ENCODE measurements around the gene CYB5R2. TPM values are rescaled to one million over a fixed set of nuclear protein-coding genes. Genes with fewer than 3 reads are reported as not detected.

The CYB5R2 gene
- polyA plus RNA-seq, 1 donor (not counting 4 experiments of a cell fraction or from before 2014, with no cell fraction given), result 24.7 TPM

DNA sequence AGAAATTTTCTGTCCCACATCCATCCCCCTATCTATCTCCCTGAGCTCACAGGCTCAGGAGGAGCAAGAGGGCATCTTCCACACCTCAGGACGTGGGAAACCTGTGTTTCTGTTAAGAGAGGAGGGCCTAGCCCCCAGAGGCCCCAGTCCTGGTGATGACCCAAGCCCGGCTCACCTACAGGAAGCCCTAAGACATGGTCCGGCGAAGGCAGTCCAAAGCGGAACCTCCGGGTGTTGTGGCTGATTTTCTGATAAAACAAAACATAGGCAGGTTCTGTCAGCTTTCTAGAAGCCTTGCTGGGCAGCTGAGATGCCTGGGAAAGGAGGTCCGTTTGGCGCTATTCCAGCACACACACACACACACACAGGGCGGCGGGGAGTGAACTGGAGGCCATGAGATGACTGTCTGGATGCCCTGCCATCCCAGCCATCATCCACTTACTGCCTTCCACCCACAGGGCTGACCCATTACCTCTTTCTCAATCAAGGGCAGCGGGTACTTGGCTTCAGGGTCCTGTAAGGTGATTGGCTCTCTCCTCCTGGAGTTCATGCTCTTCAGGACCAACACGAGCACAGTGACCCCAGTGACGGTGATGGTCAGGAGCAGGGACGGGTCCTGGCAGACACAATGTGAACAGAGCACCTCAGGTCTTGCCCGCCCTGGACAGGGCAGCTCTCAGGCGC, 882 bp downstream of the CYB5R2 start:
- no peak overlapping the region for H2AFZ ChIP-seq (ENCODE audit: control insufficient read depth, low read length)
- H3K27me3 ChIP-seq (ENCODE audit: control insufficient read depth, extremely low read depth, insufficient read depth, low read length), result no peaks in the 10 kb centered on the region
- DNase-seq (ENCODE audit: low read depth, low spot score), result no peak
- peaks cover 0 to 2% of the 10 kb centered on the region in 2 experiments for H3K36me3 ChIP-seq (ENCODE audit: control insufficient read depth in 2 of 2, extremely low read depth in 1 of 2, insufficient read depth in 2 of 2, low read length in 2 of 2)
- no peak overlapping the region for H3K4me2 ChIP-seq (ENCODE audit: control insufficient read depth, extremely low read depth, insufficient read depth, low read depth, low read length)
- dilution Hi-C loops (cut with MboI; ENCODE audit: extremely low pct_ligation_motif_present, low sequenced_read_pairs), result no loop called here
- no peak overlapping the region for H3K9ac ChIP-seq (ENCODE audit: control insufficient read depth, extremely low read depth, insufficient read depth, low read length)
- no peaks in the 10 kb centered on the region for H3K9me3 ChIP-seq (ENCODE audit: control insufficient read depth, low read depth, low read length)
- H4K20me1 ChIP-seq (ENCODE audit: control insufficient read depth, extremely low read depth, insufficient read depth, low read length), result no peaks in the 10 kb centered on the region
- TF ChIP-seq, protein P1, sequence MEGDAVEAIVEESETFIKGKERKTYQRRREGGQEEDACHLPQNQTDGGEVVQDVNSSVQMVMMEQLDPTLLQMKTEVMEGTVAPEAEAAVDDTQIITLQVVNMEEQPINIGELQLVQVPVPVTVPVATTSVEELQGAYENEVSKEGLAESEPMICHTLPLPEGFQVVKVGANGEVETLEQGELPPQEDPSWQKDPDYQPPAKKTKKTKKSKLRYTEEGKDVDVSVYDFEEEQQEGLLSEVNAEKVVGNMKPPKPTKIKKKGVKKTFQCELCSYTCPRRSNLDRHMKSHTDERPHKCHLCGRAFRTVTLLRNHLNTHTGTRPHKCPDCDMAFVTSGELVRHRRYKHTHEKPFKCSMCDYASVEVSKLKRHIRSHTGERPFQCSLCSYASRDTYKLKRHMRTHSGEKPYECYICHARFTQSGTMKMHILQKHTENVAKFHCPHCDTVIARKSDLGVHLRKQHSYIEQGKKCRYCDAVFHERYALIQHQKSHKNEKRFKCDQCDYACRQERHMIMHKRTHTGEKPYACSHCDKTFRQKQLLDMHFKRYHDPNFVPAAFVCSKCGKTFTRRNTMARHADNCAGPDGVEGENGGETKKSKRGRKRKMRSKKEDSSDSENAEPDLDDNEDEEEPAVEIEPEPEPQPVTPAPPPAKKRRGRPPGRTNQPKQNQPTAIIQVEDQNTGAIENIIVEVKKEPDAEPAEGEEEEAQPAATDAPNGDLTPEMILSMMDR (optimal IDR thresholded peaks at IDR 0.05 in 1 of 3, IDR thresholded peaks at IDR 0.05 in 1 of 3, conservative IDR thresholded peaks at IDR 0.05 in 1 of 3; ENCODE audit: extremely low read depth in 1 of 3, insufficient read depth in 2 of 3, low read length in 3 of 3), result no peak
- TF ChIP-seq EZH2 (IDR thresholded peaks at IDR 0.05; ENCODE audit: low read length), result no peak
- no peak for FAIRE-seq
- no peaks in the 10 kb centered on the region for H3K79me2 ChIP-seq (ENCODE audit: control insufficient read depth, insufficient read depth, low read length)
- peaks cover 55% of the 10 kb centered on the region for H3K4me1 ChIP-seq (ENCODE audit: control insufficient read depth, extremely low read depth, insufficient read depth, low read length)
- H3K9me1 ChIP-seq (ENCODE audit: control insufficient read depth, extremely low read depth, insufficient read depth, low read length), result no peaks in the 10 kb centered on the region
- H3K27ac ChIP-seq (ENCODE audit: control insufficient read depth, insufficient read depth, low read length), result peak overlapping the region; percentile 45
- H3K4me3 ChIP-seq (ENCODE audit: control insufficient read depth in 2 of 3, extremely low read depth in 1 of 3, insufficient read depth in 2 of 3, low read depth in 1 of 3, low read length in 3 of 3), result no peak overlapping the region

DNA sequence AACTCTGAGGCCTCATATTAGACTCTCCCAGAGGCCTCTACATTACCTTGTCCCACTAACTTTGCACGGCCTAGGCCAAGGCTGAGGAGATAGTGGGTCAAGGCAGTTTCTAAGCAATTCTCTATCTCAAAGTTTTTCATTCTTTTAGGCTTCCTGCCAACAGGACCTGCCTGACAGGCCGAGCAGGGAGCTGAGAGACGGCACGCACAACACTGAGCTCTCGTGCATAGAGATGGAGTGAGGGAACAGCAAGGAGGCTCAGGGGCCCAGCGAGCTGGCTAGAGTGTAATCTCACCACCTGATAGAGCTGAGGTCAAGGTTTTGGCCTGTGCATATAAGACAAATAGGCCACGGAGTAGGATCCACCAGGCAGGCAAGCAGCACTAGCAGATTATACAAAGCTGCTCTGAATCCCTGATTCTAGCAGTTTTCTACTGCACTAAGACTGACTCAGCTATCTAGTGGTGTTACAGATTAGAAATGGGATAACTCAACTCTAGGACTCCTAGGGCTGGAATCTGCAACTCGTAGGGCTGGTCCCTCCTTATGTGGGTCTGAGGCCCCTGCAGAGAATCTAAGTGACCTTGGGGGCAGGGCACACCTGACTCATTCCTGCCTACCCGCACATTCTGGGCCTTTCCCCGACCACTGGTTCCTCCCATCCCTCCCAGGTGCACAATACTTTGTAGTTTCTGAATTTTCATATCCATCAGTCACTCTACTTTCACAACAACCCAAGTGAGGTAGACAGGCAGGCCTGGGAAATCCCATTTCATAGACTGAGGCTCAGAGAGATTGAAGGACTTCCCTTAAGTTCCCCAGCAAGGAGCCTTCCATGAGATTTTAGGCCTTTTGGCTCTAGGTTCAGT, 1.7 kb downstream of the CYB5R2 start:
- TF ChIP-seq, protein P1 (optimal IDR thresholded peaks at IDR 0.05 in 1 of 3, IDR thresholded peaks at IDR 0.05 in 1 of 3, conservative IDR thresholded peaks at IDR 0.05 in 1 of 3; ENCODE audit: extremely low read depth in 1 of 3, insufficient read depth in 2 of 3, low read length in 3 of 3), result no peak
- TF ChIP-seq EZH2 (IDR thresholded peaks at IDR 0.05; ENCODE audit: low read length), result no peak
- Histone ChIP-seq H3K4me1 (ENCODE audit: control insufficient read depth, extremely low read depth, insufficient read depth, low read length) (peaks cover 47% of the 10 kb centered on the region), H4K20me1 (ENCODE audit: control insufficient read depth, extremely low read depth, insufficient read depth, low read length) (no peaks in the 10 kb centered on the region), H3K4me3 (ENCODE audit: control insufficient read depth in 2 of 3, extremely low read depth in 1 of 3, insufficient read depth in 2 of 3, low read depth in 1 of 3, low read length in 3 of 3) (no peak overlapping the region), H3K79me2 (ENCODE audit: control insufficient read depth, insufficient read depth, low read length) (no peaks in the 10 kb centered on the region), H3K27ac (ENCODE audit: control insufficient read depth, insufficient read depth, low read length) (peak overlapping the region; percentile 58), H3K9me3 (ENCODE audit: control insufficient read depth, low read depth, low read length) (no peaks in the 10 kb centered on the region), H2AFZ (ENCODE audit: control insufficient read depth, low read length) (peak overlapping the region; percentile 39), H3K4me2 (ENCODE audit: control insufficient read depth, extremely low read depth, insufficient read depth, low read depth, low read length) (no peak overlapping the region), H3K36me3 (ENCODE audit: control insufficient read depth in 2 of 2, extremely low read depth in 1 of 2, insufficient read depth in 2 of 2, low read length in 2 of 2) (peaks cover 0 to 5% of the 10 kb centered on the region in 2 experiments), H3K9ac (ENCODE audit: control insufficient read depth, extremely low read depth, insufficient read depth, low read length) (peak overlapping the region; percentile 41), H3K9me1 (ENCODE audit: control insufficient read depth, extremely low read depth, insufficient read depth, low read length) (no peaks in the 10 kb centered on the region), H3K27me3 (ENCODE audit: control insufficient read depth, extremely low read depth, insufficient read depth, low read length) (no peaks in the 10 kb centered on the region)
- dilution Hi-C loops (cut with MboI; ENCODE audit: extremely low pct_ligation_motif_present, low sequenced_read_pairs), result no loop called here
- DNase-seq (ENCODE audit: low read depth, low spot score), result no peak
- peak; percentile 49 for FAIRE-seq
